Natural killer cell treated with Interleukin-12 subunit alpha and Interleukin-12 subunit beta and Interleukin-15 and Interleukin-18, amount 100 ng/mL, for 72 hours (primary cell): ENCODE results near the gene S100A16. TPM values are rescaled to one million over a fixed set of nuclear protein-coding genes. Genes with fewer than 3 reads are reported as not detected.

Experiments used
- ATAC-seq, 2 donors: fragments of 150-1000 bp; cut with Tn5 transposase in 1 of 2; sonication (Bioruptor Pico), chemical (Tn5 transposase) in 1 of 2; 2 replicates each; pipeline ENCODE4 v1.10.0; 2021
- DNase-seq: peaks from one replicate; pipeline ENCODE4 v3.0.0; 2022; ENCODE audit warnings: low spot score
- H3K27ac Mint-ChIP-seq, 2 donors: 1 replicate in 1 of 2; 2 replicates in 1 of 2; pipeline ENCODE4 v1.8.0; 2022; ENCODE audit warnings: mixed read lengths in 2 of 2, mild to moderate bottlenecking in 1 of 2, moderate library complexity in 1 of 2
- H3K27me3 Mint-ChIP-seq, 2 donors: 1 replicate in 1 of 2; 2 replicates in 1 of 2; pipeline ENCODE4 v1.8.0; 2022; ENCODE audit warnings: mixed read lengths in 2 of 2
- H3K36me3 Mint-ChIP-seq: one replicate; pipeline ENCODE4 v1.8.0; 2022; ENCODE audit warnings: mixed read lengths
- H3K4me1 Mint-ChIP-seq, 2 donors: 1 replicate in 1 of 2; 2 replicates in 1 of 2; pipeline ENCODE4 v1.8.0; 2022; ENCODE audit warnings: low read depth in 2 of 2, mixed read lengths in 2 of 2, mild to moderate bottlenecking in 1 of 2
- H3K4me3 Mint-ChIP-seq: one replicate; pipeline ENCODE4 v1.8.0; 2022; ENCODE audit warnings: mixed read lengths
- H3K9me3 Mint-ChIP-seq: 2 replicates; pipeline ENCODE4 v1.8.0; 2022; ENCODE audit warnings: mixed read lengths
- total RNA-seq, 2 donors: library from RNA; stranded (reverse); gene quantifications; one replicate each; pipeline ENCODE4 v1.2.3, GENCODE V29; 2022

Gene S100A16
- total RNA-seq, 2 donors from 2014 or later, result not detected

DNA sequence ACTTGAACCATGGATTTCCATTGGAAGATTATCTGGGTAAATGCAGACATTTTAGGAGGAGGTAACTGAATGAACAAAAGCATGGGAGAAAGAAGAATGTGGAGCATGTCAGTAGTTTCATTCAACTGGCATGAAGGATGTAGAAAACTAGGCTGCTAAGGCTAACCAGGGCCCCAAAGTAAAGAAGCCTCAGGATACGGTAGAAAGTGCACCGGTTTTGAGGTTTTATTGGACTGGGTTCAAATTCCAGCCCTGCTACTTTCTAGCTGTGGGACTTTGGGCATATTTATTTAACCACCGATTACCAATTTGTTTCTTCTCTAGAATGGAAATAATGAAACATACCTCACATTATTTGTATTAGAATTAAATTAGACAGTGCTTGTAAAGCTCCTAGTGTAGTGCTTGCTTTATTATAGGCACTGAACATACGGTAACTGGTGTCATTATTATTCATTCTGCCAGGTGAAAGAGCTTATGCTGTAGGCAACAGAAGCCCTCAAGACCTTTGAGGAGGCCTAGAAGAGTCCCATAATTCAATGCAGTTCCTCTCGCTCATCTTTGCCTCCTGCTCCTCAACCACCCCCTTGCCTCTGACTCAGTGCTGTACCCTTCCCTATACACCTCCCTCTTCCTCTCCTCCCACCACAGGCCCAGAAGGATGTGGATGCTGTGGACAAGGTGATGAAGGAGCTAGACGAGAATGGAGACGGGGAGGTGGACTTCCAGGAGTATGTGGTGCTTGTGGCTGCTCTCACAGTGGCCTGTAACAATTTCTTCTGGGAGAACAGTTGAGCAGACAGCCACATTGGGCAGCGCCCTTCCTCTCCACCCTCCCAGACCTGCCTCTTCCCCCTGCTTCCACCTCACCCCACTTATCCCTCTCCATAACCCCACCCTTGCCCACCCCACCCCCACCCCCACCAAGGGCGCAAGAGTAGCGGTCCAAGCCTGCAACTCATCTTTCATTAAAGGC lies 18.4 kb upstream of the S100A16 start:
- DNase-seq (no peak), ATAC-seq (no peak)
- Mint-ChIP-seq H3K9me3 (no peaks in the 10 kb centered on the region), H3K27ac (peak overlapping the region in 1 of 2 donors; percentile 21), H3K36me3 (peaks cover 9% of the 10 kb centered on the region), H3K27me3 (peaks cover 0 to 5% of the 10 kb centered on the region in 2 donors), H3K4me3 (no peak overlapping the region), H3K4me1 (peaks cover 23 to 29% of the 10 kb centered on the region in 2 donors)

DNA sequence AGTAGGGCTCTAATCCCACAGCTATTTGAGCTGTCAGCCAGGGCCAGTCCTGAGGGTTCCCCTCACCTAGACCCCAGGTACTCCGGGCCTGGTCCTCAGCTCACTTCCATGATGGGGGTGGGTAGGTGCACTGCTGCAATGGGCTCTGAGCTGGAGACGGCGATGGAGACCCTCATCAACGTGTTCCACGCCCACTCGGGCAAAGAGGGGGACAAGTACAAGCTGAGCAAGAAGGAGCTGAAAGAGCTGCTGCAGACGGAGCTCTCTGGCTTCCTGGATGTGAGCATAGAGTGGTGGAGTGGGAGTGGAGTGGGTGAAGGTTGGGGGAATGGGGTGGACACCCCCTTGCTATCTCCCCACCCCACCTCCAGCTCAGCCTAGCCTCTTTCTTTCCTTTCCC lies 17.4 kb upstream of the S100A16 start:
- Mint-ChIP-seq H3K27me3 (peaks cover 0 to 8% of the 10 kb centered on the region in 2 donors), H3K4me1 (peaks cover 23 to 31% of the 10 kb centered on the region in 2 donors), H3K27ac (no peak overlapping the region), H3K9me3 (no peaks in the 10 kb centered on the region), H3K4me3 (no peak overlapping the region), H3K36me3 (peaks cover 9% of the 10 kb centered on the region)
- DNase-seq, result no peak
- ATAC-seq, result no peak

DNA sequence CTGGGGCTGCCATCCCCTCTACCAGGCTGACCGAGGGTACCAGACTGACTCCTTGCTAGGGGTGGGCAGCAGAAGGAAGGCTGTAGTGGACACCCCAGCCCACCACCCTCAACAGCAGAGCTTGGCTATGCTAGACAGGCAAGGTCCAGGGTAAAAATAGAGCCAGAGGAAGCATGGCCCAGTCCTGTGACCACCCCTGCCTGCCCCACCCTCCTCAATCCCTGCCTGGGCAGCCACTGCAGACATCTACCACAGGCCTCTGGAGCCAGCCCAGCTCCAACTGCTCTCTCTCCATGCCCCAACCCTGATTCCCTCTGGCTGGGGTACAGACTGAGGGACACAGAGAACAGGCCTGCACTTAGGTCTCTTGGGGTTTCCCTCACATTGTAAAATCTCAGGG lies 17.0 kb upstream of the S100A16 start:
- H3K27me3 Mint-ChIP-seq, result peaks cover 0 to 8% of the 10 kb centered on the region in 2 donors
- ATAC-seq, result no peak
- H3K27ac Mint-ChIP-seq, result no peak overlapping the region
- H3K36me3 Mint-ChIP-seq, result peaks cover 9% of the 10 kb centered on the region
- H3K4me1 Mint-ChIP-seq, result peaks cover 23 to 31% of the 10 kb centered on the region in 2 donors
- DNase-seq, result no peak
- no peaks in the 10 kb centered on the region for H3K9me3 Mint-ChIP-seq
- H3K4me3 Mint-ChIP-seq, result no peak overlapping the region

DNA sequence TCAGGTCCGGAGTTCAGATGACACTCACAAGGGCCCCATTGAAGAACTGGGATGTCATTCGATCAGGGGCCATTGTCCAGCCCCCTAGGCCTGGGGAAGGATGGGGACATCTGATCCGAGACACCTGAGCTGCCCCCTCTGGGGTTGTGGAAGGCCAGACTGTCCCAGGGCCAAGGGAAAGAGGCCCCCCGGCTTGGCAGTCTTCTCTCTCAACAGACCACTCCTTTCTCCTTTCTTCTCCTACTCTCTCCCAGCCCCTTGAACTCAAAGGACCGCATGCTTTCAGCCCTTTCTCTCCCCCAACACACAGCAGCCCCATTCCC lies 16.4 kb upstream of the S100A16 start:
- ATAC-seq, result no peak
- Mint-ChIP-seq H3K9me3 (no peaks in the 10 kb centered on the region), H3K4me3 (no peak overlapping the region), H3K27ac (no peak overlapping the region), H3K4me1 (peaks cover 20 to 29% of the 10 kb centered on the region in 2 donors), H3K27me3 (peaks cover 0 to 8% of the 10 kb centered on the region in 2 donors), H3K36me3 (peaks cover 5% of the 10 kb centered on the region)
- DNase-seq, result no peak

DNA sequence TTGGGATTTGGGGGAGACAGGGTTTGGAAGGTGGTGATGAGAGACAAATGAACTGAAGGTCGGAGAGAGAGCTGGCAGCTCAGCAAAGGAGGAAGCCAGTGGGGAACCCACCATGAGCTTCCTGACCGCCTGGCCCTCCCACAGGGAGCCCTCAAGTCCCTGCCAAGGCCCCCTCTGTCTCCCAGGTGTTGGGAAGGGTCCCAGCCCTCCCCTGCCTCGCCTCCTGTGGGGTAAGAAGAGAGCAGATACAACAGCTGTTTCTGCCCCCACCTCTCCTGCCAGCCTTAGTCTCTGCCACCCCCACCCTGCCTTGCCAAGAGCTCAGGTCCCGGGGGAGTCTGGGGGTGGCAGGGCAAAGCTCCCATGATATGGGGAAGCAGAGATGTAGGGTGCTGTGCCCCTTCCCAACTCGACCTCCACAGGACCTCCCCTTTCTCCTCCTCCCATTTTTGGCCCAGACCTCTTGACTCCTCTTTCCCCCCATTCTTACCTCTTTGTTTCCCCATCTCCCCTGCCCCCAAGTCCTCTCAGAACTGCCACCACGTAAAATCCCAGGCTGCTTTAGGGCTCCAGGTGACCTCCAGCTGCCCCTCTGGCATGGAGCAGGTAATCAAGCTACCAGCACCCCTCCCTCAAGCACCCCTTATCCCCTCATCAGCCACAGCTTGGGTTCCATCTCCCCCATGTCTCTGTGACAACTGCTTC lies 15.9 kb upstream of the S100A16 start:
- Mint-ChIP-seq H3K9me3 (no peaks in the 10 kb centered on the region), H3K4me1 (peaks cover 15 to 25% of the 10 kb centered on the region in 2 donors), H3K36me3 (no peaks in the 10 kb centered on the region), H3K27me3 (peaks cover 0 to 8% of the 10 kb centered on the region in 2 donors), H3K27ac (no peak overlapping the region), H3K4me3 (no peak overlapping the region)
- ATAC-seq (no peak), DNase-seq (no peak)

DNA sequence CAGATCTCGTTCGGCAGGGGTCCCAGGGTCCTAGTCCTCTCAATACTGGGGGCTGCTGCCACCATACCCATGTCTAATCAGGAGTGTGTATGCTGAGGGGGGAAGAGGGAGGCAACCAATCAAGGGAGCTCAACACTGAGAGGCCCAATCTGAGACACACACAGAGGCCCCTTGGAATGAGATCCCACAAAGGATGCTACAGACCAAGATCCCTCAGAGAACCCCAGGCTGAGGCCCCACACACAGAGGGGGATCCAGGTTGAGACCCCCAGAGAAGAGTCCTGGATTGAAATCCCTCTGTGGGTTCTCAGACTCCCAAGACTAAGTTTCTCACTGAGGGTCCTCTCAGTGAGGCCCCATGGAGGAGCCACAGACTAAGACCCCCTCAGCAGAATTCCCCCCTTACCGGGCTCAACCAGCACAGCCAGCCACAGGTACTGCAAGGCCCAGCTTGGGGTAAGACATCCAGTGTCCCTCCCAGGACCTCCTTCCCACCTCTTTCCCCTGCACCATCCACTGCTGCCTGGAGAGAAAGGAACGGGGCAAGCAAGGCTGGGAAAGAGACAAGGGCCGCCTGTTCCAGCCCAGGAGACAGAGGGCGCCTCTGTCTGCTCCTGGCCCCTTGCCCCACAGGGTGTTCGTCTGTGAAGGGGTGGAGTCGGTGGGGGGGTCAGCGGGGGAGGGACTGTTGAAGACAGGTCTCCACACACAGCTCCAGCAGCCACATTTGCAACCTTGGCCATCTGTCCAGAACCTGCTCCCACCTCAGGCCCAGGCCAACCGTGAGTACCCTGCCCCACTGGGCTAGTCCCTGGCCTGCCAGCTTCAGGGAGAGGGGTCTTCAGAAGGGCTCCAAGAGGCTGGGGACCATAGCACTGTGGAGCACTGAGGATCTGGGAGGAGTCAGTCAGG lies 15.0 kb upstream of the S100A16 start, which contains the start of gene S100A1:
TSS of gene S100A1 (plus strand) at position 720 of the 912 bp plus-strand sequence. CDS start 2,088 bp downstream, outside the sequence.
- H3K4me3 Mint-ChIP-seq, result no peak within 1 kb of the TSS
- no peak for DNase-seq

DNA sequence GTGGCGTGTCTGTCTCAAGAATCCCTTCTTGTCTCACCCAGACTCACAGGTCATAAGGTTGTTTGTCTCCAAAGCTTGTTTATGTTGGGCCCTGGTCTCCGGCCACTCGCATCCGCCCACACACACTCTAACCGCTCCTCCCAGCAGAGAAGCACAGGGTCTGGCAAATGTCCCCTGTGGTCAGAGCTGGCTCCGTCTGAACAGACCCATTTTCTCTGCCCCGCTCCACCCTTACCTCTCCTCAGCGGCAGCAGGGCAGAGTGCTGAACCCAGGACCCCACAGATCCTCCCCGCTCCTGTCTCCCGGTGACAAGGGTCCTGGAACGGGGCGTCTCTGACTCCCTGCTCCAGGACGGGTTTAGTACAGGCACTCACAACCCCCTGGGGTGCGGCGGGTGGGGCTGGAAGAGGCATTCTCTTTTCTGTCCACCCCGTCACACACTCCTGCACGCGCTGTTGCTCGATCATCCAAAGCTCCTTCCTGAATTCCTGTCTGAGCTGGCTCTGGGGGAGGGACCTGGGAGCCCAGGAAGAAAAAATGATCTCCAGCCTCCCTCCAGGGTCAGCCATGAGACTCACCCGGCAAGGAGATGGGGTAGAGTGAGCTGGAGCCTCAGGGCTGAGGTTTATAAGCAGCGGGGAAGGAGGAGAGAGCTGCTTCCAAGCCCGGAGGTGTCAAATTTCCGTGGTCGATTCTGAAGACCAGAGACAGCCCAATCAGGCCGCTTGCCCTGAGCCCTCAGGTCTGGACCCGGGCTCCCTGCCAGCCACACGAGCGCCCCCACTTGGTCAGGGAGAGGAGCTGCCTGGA lies 14.2 kb upstream of the S100A16 start, which contains the start of gene S100A13:
TSS of gene S100A13 (minus strand) at position 602 of the 811 bp plus-strand sequence. CDS start 1,033 bp downstream, outside the sequence.
- Mint-ChIP-seq H3K4me3 (no peak within 1 kb of the TSS), H3K4me1 (peaks cover 0 to 11% of the 10 kb centered on the region in 2 donors), H3K27me3 (peaks cover 0 to 8% of the 10 kb centered on the region in 2 donors), H3K27ac (no peak within 1 kb of the TSS), H3K36me3 (no peaks in the 10 kb centered on the region), H3K9me3 (no peaks in the 10 kb centered on the region)
- DNase-seq (no peak), ATAC-seq (peak; percentile 26 to 54)

More for the DNA sequence above, 15.0 kb upstream of the S100A16 start, which contains the start of gene S100A1:
- Mint-ChIP-seq H3K27ac (no peak within 1 kb of the TSS), H3K4me1 (peaks cover 6 to 17% of the 10 kb centered on the region in 2 donors), H3K9me3 (no peaks in the 10 kb centered on the region), H3K36me3 (no peaks in the 10 kb centered on the region), H3K27me3 (peaks cover 0 to 8% of the 10 kb centered on the region in 2 donors)
- ATAC-seq, result peak in 1 of 2 donors; percentile 20

DNA sequence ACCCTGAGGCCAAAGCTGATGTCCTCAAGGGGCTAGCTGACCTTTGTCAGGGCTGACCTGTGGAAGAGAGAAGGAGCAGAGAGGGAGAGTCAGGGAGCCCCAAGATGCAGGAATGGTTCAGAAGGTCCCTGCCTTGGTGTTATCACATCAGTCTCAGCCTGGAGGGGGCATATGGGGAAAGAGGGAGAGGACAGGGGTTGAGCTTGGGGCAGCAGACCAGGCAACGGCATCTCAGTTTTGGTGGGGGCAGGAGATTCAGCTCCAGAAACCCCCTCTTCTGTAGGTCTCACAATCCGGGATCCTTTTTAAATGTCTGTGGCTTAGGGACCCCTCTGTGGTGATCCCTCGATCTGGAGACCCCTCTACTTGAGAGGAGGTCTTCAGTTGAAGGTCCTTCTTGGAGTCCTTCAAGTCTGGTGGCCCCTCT lies 13.6 kb upstream of the S100A16 start:
- ATAC-seq (no peak), DNase-seq (no peak)
- H3K4me1 Mint-ChIP-seq, result peaks cover 0 to 11% of the 10 kb centered on the region in 2 donors
- peaks cover 0 to 8% of the 10 kb centered on the region in 2 donors for H3K27me3 Mint-ChIP-seq
- no peak overlapping the region for H3K4me3 Mint-ChIP-seq
- no peak overlapping the region for H3K27ac Mint-ChIP-seq
- H3K9me3 Mint-ChIP-seq, result no peaks in the 10 kb centered on the region
- H3K36me3 Mint-ChIP-seq, result no peaks in the 10 kb centered on the region

DNA sequence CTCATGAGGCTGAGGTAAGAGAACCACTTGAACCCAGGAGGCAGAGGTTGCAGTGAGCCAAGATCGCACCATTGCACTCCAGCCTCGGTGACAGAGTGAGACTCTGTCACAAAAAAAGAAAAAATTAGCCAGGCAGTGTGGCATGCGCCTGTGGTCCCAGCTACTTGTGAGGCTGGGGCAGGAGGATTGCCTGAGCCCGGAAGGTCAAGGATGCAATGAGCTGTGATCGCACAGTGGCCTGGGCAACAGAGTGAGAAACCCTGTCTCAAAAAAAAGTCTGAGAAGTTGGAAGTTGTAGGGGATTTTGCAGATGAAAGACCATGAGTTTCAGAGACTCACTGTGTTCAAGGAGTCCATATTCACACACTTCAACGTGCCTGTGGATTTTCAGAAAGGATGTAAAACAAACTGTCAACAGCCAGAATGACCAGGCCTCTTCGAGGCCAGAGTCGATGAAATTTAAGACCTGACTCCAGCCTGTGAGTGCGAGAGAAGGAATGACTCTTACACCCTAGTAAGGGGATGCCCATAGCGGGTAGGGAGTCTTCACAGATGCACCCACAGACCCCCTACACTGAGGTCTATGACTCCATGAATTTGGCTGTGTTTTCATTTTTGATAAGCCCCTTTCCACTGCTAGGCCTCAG lies 12.2 kb upstream of the S100A16 start:
- no peak for ATAC-seq
- peaks cover 0 to 11% of the 10 kb centered on the region in 2 donors for H3K4me1 Mint-ChIP-seq
- no peaks in the 10 kb centered on the region for H3K9me3 Mint-ChIP-seq
- no peak overlapping the region for H3K27ac Mint-ChIP-seq
- no peaks in the 10 kb centered on the region for H3K36me3 Mint-ChIP-seq
- no peak overlapping the region for H3K4me3 Mint-ChIP-seq
- peaks cover 0 to 8% of the 10 kb centered on the region in 2 donors for H3K27me3 Mint-ChIP-seq
- DNase-seq, result no peak

DNA sequence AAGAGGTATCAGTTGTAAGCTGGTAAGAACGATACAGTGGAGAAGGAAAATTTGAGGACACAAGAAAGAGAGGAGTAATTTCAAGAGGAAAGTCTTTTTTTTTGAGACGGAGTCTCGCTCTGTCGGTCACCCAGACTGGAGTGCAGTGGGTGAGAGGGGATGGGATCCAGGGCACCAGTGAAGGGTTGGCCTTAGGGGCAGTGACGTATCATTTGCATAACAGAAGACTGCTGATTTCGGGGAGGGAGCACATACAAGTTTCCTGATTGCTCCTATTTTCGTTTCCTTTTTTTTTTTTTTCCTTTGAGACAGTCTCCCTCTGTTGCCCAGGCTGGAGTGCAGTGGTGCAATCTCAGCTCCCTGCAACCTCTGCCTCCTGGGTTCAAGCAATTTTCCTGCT lies 10.2 kb upstream of the S100A16 start:
- no peak overlapping the region for H3K4me3 Mint-ChIP-seq
- H3K4me1 Mint-ChIP-seq, result peaks cover 0 to 11% of the 10 kb centered on the region in 2 donors
- H3K9me3 Mint-ChIP-seq, result no peaks in the 10 kb centered on the region
- ATAC-seq (no peak), DNase-seq (no peak)
- no peaks in the 10 kb centered on the region for H3K36me3 Mint-ChIP-seq
- no peak overlapping the region for H3K27ac Mint-ChIP-seq
- H3K27me3 Mint-ChIP-seq, result peaks cover 0 to 8% of the 10 kb centered on the region in 2 donors

DNA sequence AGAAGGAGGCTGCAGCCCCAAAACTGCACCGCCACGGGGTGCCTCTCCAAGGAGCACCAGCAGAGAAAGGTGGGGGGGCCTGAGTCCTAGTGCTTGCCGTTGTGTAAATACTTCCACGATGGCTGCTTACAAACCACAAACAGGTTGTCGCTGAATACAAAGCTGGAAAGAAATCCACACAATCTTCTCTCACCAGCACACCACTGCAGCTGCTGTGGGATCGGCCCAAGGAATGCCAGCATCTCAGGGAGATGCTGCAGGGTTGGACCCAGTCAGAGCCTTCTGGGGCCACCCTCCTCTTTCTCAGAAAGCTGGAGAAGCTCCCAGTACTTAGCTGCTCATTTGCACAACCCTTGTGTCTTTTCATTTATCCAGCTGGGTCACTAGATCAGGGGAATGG lies 6.2 kb upstream of the S100A16 start:
- ATAC-seq, result no peak
- DNase-seq, result no peak
- Mint-ChIP-seq H3K4me3 (no peak overlapping the region), H3K27ac (no peak overlapping the region), H3K9me3 (no peaks in the 10 kb centered on the region), H3K4me1 (peaks cover 0 to 5% of the 10 kb centered on the region in 2 donors), H3K27me3 (no peaks in the 10 kb centered on the region), H3K36me3 (no peaks in the 10 kb centered on the region)

DNA sequence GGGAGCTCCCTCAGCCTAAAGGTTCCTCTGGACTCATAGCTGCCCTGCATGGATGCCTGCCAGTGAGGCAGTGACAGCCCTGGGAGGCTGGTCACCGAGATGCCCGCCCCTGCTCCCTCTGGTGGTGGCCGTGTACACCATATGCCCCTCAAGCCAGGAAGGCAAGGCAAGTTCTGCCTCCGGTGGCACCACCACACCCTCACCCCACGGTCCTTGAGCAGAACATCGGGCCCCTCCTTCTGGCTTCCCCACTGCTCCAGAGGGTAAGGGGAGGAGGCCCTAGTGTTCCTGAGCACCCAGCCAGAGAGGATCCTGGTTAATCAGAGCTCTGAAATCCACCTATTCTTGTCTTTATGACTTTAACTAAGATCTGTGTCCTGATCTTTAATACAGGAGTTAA lies 4.7 kb upstream of the S100A16 start:
- Mint-ChIP-seq H3K27ac (peak overlapping the region in 1 of 2 donors; percentile 39), H3K9me3 (no peaks in the 10 kb centered on the region), H3K27me3 (no peaks in the 10 kb centered on the region), H3K4me3 (no peak overlapping the region), H3K36me3 (no peaks in the 10 kb centered on the region), H3K4me1 (peaks cover 0 to 5% of the 10 kb centered on the region in 2 donors)
- peak; percentile 69 for DNase-seq
- ATAC-seq, result peak; percentile 85 to 90
